Neural progenitor cell (in vitro differentiated cells): ENCODE data around the gene ATG10. TPM values are rescaled to one million over a fixed set of nuclear protein-coding genes. Genes with fewer than 3 reads are reported as not detected.

ENCODE experiments used
- DNase-seq: peaks from one replicate; pipeline ENCODE4 v3.0.0-alpha.2; 2016; ENCODE audit warnings: low spot score
- H2AFZ ChIP-seq: fragments of 200-600 bp; sonication (generic); replicated peaks from 2 replicates; pipeline ENCODE4 v1.6.1; 2016; ENCODE audit warnings: antibody characterized with exemption
- H3F3A ChIP-seq: fragments of 200-600 bp; sonication (generic); 2 replicates; pipeline ENCODE4 v1.6.1; 2016; ENCODE audit warnings: antibody characterized with exemption, low read depth
- H3K27ac ChIP-seq: fragments of 200-600 bp; sonication (generic); 2 replicates; pipeline ENCODE4 v1.5.1; 2016; ENCODE audit warnings: mild to moderate bottlenecking
- H3K27me3 ChIP-seq: fragments of 200-600 bp; sonication (generic); 2 replicates; pipeline ENCODE4 v1.6.1; 2016; ENCODE audit warnings: mild to moderate bottlenecking, moderate library complexity
- H3K36me3 ChIP-seq: fragments of 200-600 bp; sonication (generic); 2 replicates; pipeline ENCODE4 v1.5.1; 2016
- H3K4me1 ChIP-seq: fragments of 200-600 bp; sonication (generic); 2 replicates; pipeline ENCODE4 v1.6.1; 2016; ENCODE audit warnings: mixed run types
- H3K4me2 ChIP-seq: fragments of 200-600 bp; sonication (generic); 2 replicates; pipeline ENCODE4 v1.6.1; 2016
- H3K4me3 ChIP-seq: fragments of 200-600 bp; sonication (generic); 2 replicates; pipeline ENCODE4 v1.5.1; 2016
- H3K79me2 ChIP-seq: fragments of 200-600 bp; sonication (generic); 2 replicates; pipeline ENCODE4 v1.6.1; 2016; ENCODE audit warnings: low read depth
- H3K9ac ChIP-seq: fragments of 200-600 bp; sonication (generic); 2 replicates; pipeline ENCODE4 v1.6.1; 2016
- H3K9me3 ChIP-seq: fragments of 200-600 bp; sonication (generic); 2 replicates; pipeline ENCODE4 v1.5.1; 2016; ENCODE audit warnings: low read depth
- H4K20me1 ChIP-seq: fragments of 200-600 bp; sonication (generic); 2 replicates; pipeline ENCODE4 v1.6.1; 2016; ENCODE audit warnings: low read depth
- H3K27ac Mint-ChIP-seq: 3 replicates; pipeline ENCODE4 v1.8.0; 2021; ENCODE audit warnings: mixed read lengths
- H3K27me3 Mint-ChIP-seq: 2 replicates; pipeline ENCODE4 v1.8.0; 2022; ENCODE audit warnings: low read depth, mild to moderate bottlenecking, inconsistent platforms, moderate library complexity, mixed read lengths; ENCODE audit not compliant: insufficient read depth
- H3K36me3 Mint-ChIP-seq: 3 replicates; pipeline ENCODE4 v1.8.0; 2021; ENCODE audit warnings: mixed read lengths
- H3K4me1 Mint-ChIP-seq: 3 replicates; pipeline ENCODE4 v1.8.0; 2021; ENCODE audit warnings: mixed read lengths
- H3K4me3 Mint-ChIP-seq: 3 replicates; pipeline ENCODE4 v1.8.0; 2021; ENCODE audit warnings: mild to moderate bottlenecking, moderate library complexity, mixed read lengths
- H3K9me3 Mint-ChIP-seq: 3 replicates; pipeline ENCODE4 v1.8.0; 2020; ENCODE audit warnings: mixed read lengths
- CTCF ChIP-seq: fragments of 200-600 bp; sonication (generic); IDR thresholded peaks from 2 replicates; pipeline ENCODE4 v1.5.1; 2017; ENCODE audit warnings: antibody characterized with exemption, mild to moderate bottlenecking
- EZH2 ChIP-seq: fragments of 200-600 bp; sonication (generic); IDR thresholded peaks from 2 replicates; pipeline ENCODE4 v1.6.1; 2017; ENCODE audit warnings: antibody characterized with exemption, mild to moderate bottlenecking, moderate library complexity
- EZH2phosphoT487 ChIP-seq: fragments of 200-600 bp; sonication (generic); IDR thresholded peaks from 2 replicates; pipeline ENCODE4 v1.6.1; 2017; ENCODE audit warnings: antibody characterized with exemption
- total RNA-seq: library from RNA; depleted of rRNA; stranded (reverse); fragments of >200 nt; gene quantifications from 2 replicates; pipeline ENCODE4 v1.2.3, GENCODE V29; 2015; ENCODE audit warnings: low replicate concordance

Gene ATG10
- total RNA-seq, 1 donor from 2014 or later, result 13.4 TPM

GRCh38 chr5:82218374-82219156 is 246.7 kb downstream of the ATG10 start:
- no peaks in the 10 kb centered on the region for H3F3A ChIP-seq
- no peaks in the 10 kb centered on the region for H3K27me3 ChIP-seq
- no peaks in the 10 kb centered on the region for H3K36me3 Mint-ChIP-seq
- H3K36me3 ChIP-seq, result no peaks in the 10 kb centered on the region
- no peak overlapping the region for H3K27ac Mint-ChIP-seq
- H3K9ac ChIP-seq, result no peak overlapping the region
- H3K79me2 ChIP-seq, result no peaks in the 10 kb centered on the region
- TF ChIP-seq EZH2phosphoT487, result no peak
- no peak for TF ChIP-seq EZH2
- TF ChIP-seq CTCF, result no peak
- no peak for DNase-seq
- H3K4me1 Mint-ChIP-seq, result peaks cover 3% of the 10 kb centered on the region
- H3K4me3 Mint-ChIP-seq, result no peak overlapping the region
- no peaks in the 10 kb centered on the region for H3K9me3 ChIP-seq
- no peaks in the 10 kb centered on the region for H3K9me3 Mint-ChIP-seq
- no peak overlapping the region for H3K27ac ChIP-seq
- no peak overlapping the region for H3K4me3 ChIP-seq
- no peaks in the 10 kb centered on the region for H3K27me3 Mint-ChIP-seq
- H4K20me1 ChIP-seq, result no peaks in the 10 kb centered on the region
- H2AFZ ChIP-seq, result no peak overlapping the region
- H3K4me2 ChIP-seq, result no peak overlapping the region
- no peaks in the 10 kb centered on the region for H3K4me1 ChIP-seq

GRCh38 chr5:82221020-82221419 is 249.2 kb downstream of the ATG10 start:
- Histone ChIP-seq H2AFZ (no peak overlapping the region), H3K4me2 (no peak overlapping the region), H3K4me1 (peaks cover 13% of the 10 kb centered on the region), H3K79me2 (no peaks in the 10 kb centered on the region), H3K27me3 (no peaks in the 10 kb centered on the region), H3K4me3 (no peak overlapping the region), H3K27ac (no peak overlapping the region), H3K9me3 (no peaks in the 10 kb centered on the region), H4K20me1 (no peaks in the 10 kb centered on the region), H3K36me3 (no peaks in the 10 kb centered on the region), H3K9ac (no peak overlapping the region), H3F3A (peaks cover 13% of the 10 kb centered on the region)
- Mint-ChIP-seq H3K27ac (peak overlapping the region; percentile 12), H3K36me3 (no peaks in the 10 kb centered on the region), H3K4me1 (peaks cover 8% of the 10 kb centered on the region), H3K27me3 (no peaks in the 10 kb centered on the region), H3K9me3 (no peaks in the 10 kb centered on the region), H3K4me3 (no peak overlapping the region)
- TF ChIP-seq CTCF (no peak), EZH2 (no peak), EZH2phosphoT487 (no peak)
- no peak for DNase-seq

GRCh38 chr5:82222597-82223574 is 251.1 kb downstream of the ATG10 start:
- Mint-ChIP-seq H3K27me3 (no peaks in the 10 kb centered on the region), H3K4me1 (peaks cover 8% of the 10 kb centered on the region), H3K27ac (no peak overlapping the region), H3K4me3 (no peak overlapping the region), H3K9me3 (no peaks in the 10 kb centered on the region), H3K36me3 (no peaks in the 10 kb centered on the region)
- no peaks in the 10 kb centered on the region for H3K9me3 ChIP-seq
- no peak for TF ChIP-seq CTCF
- H3K4me3 ChIP-seq, result no peak overlapping the region
- H3F3A ChIP-seq, result peaks cover 13% of the 10 kb centered on the region
- H2AFZ ChIP-seq, result no peak overlapping the region
- H3K27ac ChIP-seq, result no peak overlapping the region
- H3K9ac ChIP-seq, result no peak overlapping the region
- H4K20me1 ChIP-seq, result no peaks in the 10 kb centered on the region
- DNase-seq, result no peak
- peaks cover 13% of the 10 kb centered on the region for H3K4me1 ChIP-seq
- H3K4me2 ChIP-seq, result no peak overlapping the region
- no peaks in the 10 kb centered on the region for H3K36me3 ChIP-seq
- no peaks in the 10 kb centered on the region for H3K79me2 ChIP-seq
- H3K27me3 ChIP-seq, result no peaks in the 10 kb centered on the region
